ENCODE measurements around the gene CORO7. TPM values are rescaled to one million over a fixed set of nuclear protein-coding genes. Genes with fewer than 3 reads are reported as not detected.

CORO7 gene
- polyA plus RNA-seq, 3 donors: 44.7 to 181 (median 68.4) TPM

DNA sequence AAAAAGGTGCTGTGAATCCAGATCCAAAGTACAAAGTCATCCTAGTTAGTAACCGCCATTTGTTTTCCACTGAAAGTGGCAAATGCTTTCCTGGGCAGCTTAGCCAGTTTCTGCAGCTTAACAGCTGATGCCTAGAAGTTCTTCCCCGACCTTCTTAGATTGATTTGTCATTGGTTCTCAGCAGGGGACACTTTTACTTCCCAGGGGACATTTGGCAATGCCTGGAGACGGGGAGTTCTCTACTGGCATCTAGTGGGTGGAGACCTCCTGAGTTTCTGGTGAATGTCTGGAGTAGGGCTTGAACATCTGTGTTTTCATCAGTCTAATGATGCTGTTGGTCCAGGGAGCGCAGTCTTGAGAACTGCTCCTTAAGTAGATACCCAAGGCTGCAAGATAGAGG lies 16.8 kb upstream of the CORO7 start:
- intact Hi-C loops (cut with micrococcal nuclease): no loop called here
- Mint-ChIP-seq H3K27me3 (ENCODE audit: low read depth in 3 of 3) (peaks cover 0 to 2% (median 0%) of the 10 kb centered on the region in 3 donors), H3K36me3 (peaks cover 52 to 72% of the 10 kb centered on the region in 2 donors), H3K4me3 (no peak overlapping the region), H3K4me1 (no peaks in the 10 kb centered on the region), H3K27ac (peak overlapping the region in 2 of 7 donors; percentile 56 to 74), H3K9me3 (no peaks in the 10 kb centered on the region)
- Histone ChIP-seq H3K4me3 (replicated peaks in 1 of 3; ENCODE audit: low read depth in 2 of 3, low read length in 3 of 3) (no peak overlapping the region), H3K9me3 (replicated peaks in 1 of 2; ENCODE audit: control insufficient read depth in 1 of 2, insufficient read depth in 1 of 2, low read length in 2 of 2) (no peaks in the 10 kb centered on the region), H4K20me1 (ENCODE audit: insufficient read depth, low read length) (no peaks in the 10 kb centered on the region), H3K9ac (ENCODE audit: insufficient read depth, low read length, poor library complexity, severe bottlenecking) (no peak overlapping the region), H2AFZ (ENCODE audit: insufficient read depth, low read depth, low read length, poor library complexity, severe bottlenecking) (no peak overlapping the region), H3K4me1 (ENCODE audit: control insufficient read depth in 1 of 2, insufficient read depth in 2 of 2, low read length in 2 of 2) (no peaks in the 10 kb centered on the region), H3K4me2 (replicated peaks; ENCODE audit: extremely low read depth, low read length, poor library complexity, severe bottlenecking) (no peak overlapping the region), H3K27me3 (ENCODE audit: control insufficient read depth in 2 of 2, insufficient read depth in 2 of 2, low read length in 2 of 2) (no peaks in the 10 kb centered on the region), H3K36me3 (replicated peaks in 1 of 2; ENCODE audit: control insufficient read depth in 1 of 2, insufficient read depth in 2 of 2, low read length in 2 of 2) (peaks cover 37 to 62% of the 10 kb centered on the region in 2 donors), H3K79me2 (ENCODE audit: insufficient read depth, low read length) (peaks cover 22% of the 10 kb centered on the region), H3K27ac (ENCODE audit: low read depth in 1 of 2, low read length in 2 of 2) (no peak overlapping the region)
- TF ChIP-seq, protein P1, sequence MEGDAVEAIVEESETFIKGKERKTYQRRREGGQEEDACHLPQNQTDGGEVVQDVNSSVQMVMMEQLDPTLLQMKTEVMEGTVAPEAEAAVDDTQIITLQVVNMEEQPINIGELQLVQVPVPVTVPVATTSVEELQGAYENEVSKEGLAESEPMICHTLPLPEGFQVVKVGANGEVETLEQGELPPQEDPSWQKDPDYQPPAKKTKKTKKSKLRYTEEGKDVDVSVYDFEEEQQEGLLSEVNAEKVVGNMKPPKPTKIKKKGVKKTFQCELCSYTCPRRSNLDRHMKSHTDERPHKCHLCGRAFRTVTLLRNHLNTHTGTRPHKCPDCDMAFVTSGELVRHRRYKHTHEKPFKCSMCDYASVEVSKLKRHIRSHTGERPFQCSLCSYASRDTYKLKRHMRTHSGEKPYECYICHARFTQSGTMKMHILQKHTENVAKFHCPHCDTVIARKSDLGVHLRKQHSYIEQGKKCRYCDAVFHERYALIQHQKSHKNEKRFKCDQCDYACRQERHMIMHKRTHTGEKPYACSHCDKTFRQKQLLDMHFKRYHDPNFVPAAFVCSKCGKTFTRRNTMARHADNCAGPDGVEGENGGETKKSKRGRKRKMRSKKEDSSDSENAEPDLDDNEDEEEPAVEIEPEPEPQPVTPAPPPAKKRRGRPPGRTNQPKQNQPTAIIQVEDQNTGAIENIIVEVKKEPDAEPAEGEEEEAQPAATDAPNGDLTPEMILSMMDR (IDR thresholded peaks at IDR 0.05): no peak
- no peak for DNase-seq
- WGBS (ENCODE audit: insufficient coverage): 94% methylated on average over 3 of the region's 4 CpGs

DNA sequence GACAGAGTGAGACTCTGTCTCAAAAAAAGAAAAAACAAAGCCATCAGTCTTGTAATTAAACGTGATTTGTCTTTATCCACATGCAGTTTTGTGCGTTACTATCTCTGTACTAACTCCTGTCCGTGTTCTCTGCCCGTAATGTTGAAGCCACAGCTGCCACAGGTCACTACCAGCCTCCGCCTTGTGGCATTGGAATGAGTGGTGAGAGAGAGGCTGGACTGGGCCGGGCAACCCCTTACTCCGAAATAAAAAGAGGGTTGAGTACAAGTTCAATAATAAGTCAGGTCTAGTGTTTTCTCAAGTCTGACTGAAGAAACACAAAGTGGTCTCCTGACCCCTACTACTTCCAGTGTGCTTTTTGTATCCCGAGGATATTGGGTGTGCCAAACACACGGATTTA lies 14.6 kb upstream of the CORO7 start:
- Histone ChIP-seq H3K36me3 (replicated peaks in 1 of 2; ENCODE audit: control insufficient read depth in 1 of 2, insufficient read depth in 2 of 2, low read length in 2 of 2) (peaks cover 22 to 40% of the 10 kb centered on the region in 2 donors), H3K79me2 (ENCODE audit: insufficient read depth, low read length) (peaks cover 42% of the 10 kb centered on the region), H3K4me2 (replicated peaks; ENCODE audit: extremely low read depth, low read length, poor library complexity, severe bottlenecking) (no peak overlapping the region), H3K4me1 (ENCODE audit: control insufficient read depth in 1 of 2, insufficient read depth in 2 of 2, low read length in 2 of 2) (peaks cover 7 to 11% of the 10 kb centered on the region in 2 donors), H3K27ac (ENCODE audit: low read depth in 1 of 2, low read length in 2 of 2) (no peak overlapping the region), H4K20me1 (ENCODE audit: insufficient read depth, low read length) (no peaks in the 10 kb centered on the region), H3K9ac (ENCODE audit: insufficient read depth, low read length, poor library complexity, severe bottlenecking) (no peak overlapping the region), H3K4me3 (replicated peaks in 1 of 3; ENCODE audit: low read depth in 2 of 3, low read length in 3 of 3) (no peak overlapping the region), H3K9me3 (replicated peaks in 1 of 2; ENCODE audit: control insufficient read depth in 1 of 2, insufficient read depth in 1 of 2, low read length in 2 of 2) (no peaks in the 10 kb centered on the region), H2AFZ (ENCODE audit: insufficient read depth, low read depth, low read length, poor library complexity, severe bottlenecking) (no peak overlapping the region), H3K27me3 (ENCODE audit: control insufficient read depth in 2 of 2, insufficient read depth in 2 of 2, low read length in 2 of 2) (no peaks in the 10 kb centered on the region)
- Mint-ChIP-seq H3K4me3 (no peak overlapping the region), H3K27ac (peak overlapping the region in 1 of 7 donors; percentile 76), H3K4me1 (peaks cover 8% of the 10 kb centered on the region), H3K9me3 (no peaks in the 10 kb centered on the region), H3K36me3 (peaks cover 31 to 50% of the 10 kb centered on the region in 2 donors), H3K27me3 (ENCODE audit: low read depth in 3 of 3) (peaks cover 0 to 2% (median 0%) of the 10 kb centered on the region in 3 donors)
- TF ChIP-seq, protein P1 (IDR thresholded peaks at IDR 0.05): no peak
- 90% methylated on average over 4 of the region's 9 CpGs for WGBS (ENCODE audit: insufficient coverage)
- intact Hi-C loops (cut with micrococcal nuclease): no loop called here
- no peak for DNase-seq

Data from CD14-positive monocyte (primary cell).